Thoracic aorta (tissue), 2 donors: ENCODE measurements around the gene CD55. TPM values are rescaled to one million over a fixed set of nuclear protein-coding genes. Genes with fewer than 3 reads are reported as not detected.

Source experiments
- ATAC-seq: fragments of 150-250 bp; one replicate; pipeline ENCODE4 v1.8.0; 2017; ENCODE audit warnings: low read depth; ENCODE audit not compliant: insufficient number of reproducible peaks, low FRiP score
- DNase-seq: peaks from one replicate; pipeline ENCODE4 v3.0.0-alpha.2; 2020; ENCODE audit warnings: low spot score
- H3K27ac ChIP-seq, 2 donors: fragments of 200-600 bp; sonication (generic); 1 replicate in 1 of 2; 2 replicates in 1 of 2; pipeline ENCODE4 v1.5.1; 2016; ENCODE audit warnings: mild to moderate bottlenecking in 2 of 2, moderate library complexity in 2 of 2
- H3K27me3 ChIP-seq: fragments of 200-600 bp; sonication (generic); replicated peaks from 2 replicates; pipeline ENCODE4 v1.6.0; 2016; ENCODE audit warnings: mild to moderate bottlenecking; ENCODE audit not compliant: insufficient read depth
- H3K36me3 ChIP-seq: fragments of 200-600 bp; sonication (generic); one replicate; pipeline ENCODE4 v1.5.1; 2016
- H3K4me1 ChIP-seq, 2 donors: fragments of 200-600 bp; sonication (generic); 1 replicate in 1 of 2; 2 replicates in 1 of 2; pipeline versions ENCODE4 v1.5.1 to v1.6.0; 2016; ENCODE audit warnings: low read depth in 2 of 2, mild to moderate bottlenecking in 1 of 2; ENCODE audit not compliant: control insufficient read depth in 1 of 2
- H3K4me3 ChIP-seq: fragments of 200-600 bp; sonication (generic); 2 replicates; pipeline ENCODE4 v1.5.1; 2016; ENCODE audit warnings: mild to moderate bottlenecking
- H3K9me3 ChIP-seq: fragments of 200-600 bp; sonication (generic); 2 replicates; pipeline ENCODE4 v1.5.1; 2016
- total RNA-seq, 2 donors: library from RNA; depleted of rRNA; stranded (reverse); fragments of >200 nt; gene quantifications; one replicate each; pipeline versions ENCODE4 v1.1.0 to v1.2.3, GENCODE V29; 2016
- TF ChIP-seq, protein P1 (sequence below): fragments of 200-600 bp; sonication (generic); IDR thresholded peaks from one replicate; pipeline ENCODE4 v1.5.1; 2019; ENCODE audit warnings: antibody characterized with exemption

Gene CD55
- total RNA-seq, 2 donors from 2014 or later: 72.6 to 109 TPM

DNA sequence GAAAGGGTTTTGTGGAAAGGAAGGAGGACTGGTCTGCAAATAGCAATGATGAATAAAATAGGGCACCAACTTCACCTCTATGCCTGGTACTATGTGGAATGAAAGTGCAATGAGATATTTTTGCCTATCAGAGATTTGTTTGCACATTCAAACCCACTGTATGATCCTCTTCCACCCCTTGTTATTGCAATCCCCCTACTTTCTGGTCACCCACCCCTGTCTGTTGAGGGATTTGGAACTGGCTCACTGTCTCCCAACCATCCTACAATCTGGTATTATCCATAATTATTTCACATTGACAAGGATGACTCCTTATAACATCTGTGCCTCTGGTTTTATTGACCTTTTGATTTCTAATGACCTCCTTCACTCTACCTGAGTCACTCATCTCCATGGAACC lies 42.4 kb downstream of the CD55 start:
- H3K27ac ChIP-seq: no peak overlapping the region
- DNase-seq (no peak), ATAC-seq (no peak)
- no peaks in the 10 kb centered on the region for H3K36me3 ChIP-seq
- H3K27me3 ChIP-seq: no peaks in the 10 kb centered on the region
- TF ChIP-seq, protein P1, sequence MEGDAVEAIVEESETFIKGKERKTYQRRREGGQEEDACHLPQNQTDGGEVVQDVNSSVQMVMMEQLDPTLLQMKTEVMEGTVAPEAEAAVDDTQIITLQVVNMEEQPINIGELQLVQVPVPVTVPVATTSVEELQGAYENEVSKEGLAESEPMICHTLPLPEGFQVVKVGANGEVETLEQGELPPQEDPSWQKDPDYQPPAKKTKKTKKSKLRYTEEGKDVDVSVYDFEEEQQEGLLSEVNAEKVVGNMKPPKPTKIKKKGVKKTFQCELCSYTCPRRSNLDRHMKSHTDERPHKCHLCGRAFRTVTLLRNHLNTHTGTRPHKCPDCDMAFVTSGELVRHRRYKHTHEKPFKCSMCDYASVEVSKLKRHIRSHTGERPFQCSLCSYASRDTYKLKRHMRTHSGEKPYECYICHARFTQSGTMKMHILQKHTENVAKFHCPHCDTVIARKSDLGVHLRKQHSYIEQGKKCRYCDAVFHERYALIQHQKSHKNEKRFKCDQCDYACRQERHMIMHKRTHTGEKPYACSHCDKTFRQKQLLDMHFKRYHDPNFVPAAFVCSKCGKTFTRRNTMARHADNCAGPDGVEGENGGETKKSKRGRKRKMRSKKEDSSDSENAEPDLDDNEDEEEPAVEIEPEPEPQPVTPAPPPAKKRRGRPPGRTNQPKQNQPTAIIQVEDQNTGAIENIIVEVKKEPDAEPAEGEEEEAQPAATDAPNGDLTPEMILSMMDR: no peak
- no peaks in the 10 kb centered on the region for H3K9me3 ChIP-seq
- H3K4me3 ChIP-seq: no peak overlapping the region
- no peaks in the 10 kb centered on the region for H3K4me1 ChIP-seq

DNA sequence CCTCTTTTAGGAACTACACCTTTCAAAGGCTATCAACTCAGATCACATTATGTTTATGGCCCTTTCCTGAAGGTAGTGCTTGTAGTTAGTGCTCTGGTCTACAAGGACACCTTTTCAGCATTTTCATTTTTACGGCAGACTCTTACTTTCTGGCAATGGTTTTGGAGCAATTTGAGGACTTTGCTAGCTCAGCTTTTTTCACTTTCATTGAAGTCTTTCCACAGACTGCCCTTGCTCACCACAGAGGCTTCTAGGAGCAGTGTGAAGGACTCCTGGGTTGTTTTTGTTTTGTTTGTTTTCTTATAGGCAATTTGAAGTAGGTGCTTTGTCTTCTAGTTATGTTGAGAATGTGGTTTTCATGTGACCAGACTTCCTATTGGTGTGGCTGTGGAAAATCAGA lies 43.1 kb downstream of the CD55 start:
- Histone ChIP-seq H3K4me3 (no peak overlapping the region), H3K27ac (no peak overlapping the region), H3K36me3 (no peaks in the 10 kb centered on the region), H3K9me3 (no peaks in the 10 kb centered on the region), H3K27me3 (no peaks in the 10 kb centered on the region), H3K4me1 (no peaks in the 10 kb centered on the region)
- DNase-seq (no peak), ATAC-seq (no peak)
- TF ChIP-seq, protein P1: no peak

DNA sequence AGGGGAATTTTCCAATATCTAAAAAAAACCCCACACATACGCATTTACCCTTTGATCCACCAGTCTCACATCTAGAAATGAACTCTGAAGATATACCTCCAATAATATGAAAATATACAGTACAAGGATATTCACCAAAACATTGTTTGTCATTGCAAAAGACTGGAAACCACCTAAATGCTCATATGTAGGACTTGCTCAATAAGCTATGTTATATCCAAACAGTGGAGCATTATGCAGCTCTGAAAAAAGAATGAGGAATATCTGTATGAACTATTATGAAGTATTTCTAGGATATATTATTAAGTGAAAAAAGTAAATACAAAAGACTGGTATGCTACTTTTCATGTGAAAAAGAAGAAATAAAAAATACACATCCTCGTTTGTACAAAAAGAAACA lies 43.6 kb downstream of the CD55 start:
- Histone ChIP-seq H3K27me3 (no peaks in the 10 kb centered on the region), H3K4me3 (no peak overlapping the region), H3K9me3 (no peaks in the 10 kb centered on the region), H3K36me3 (no peaks in the 10 kb centered on the region), H3K27ac (no peak overlapping the region), H3K4me1 (no peaks in the 10 kb centered on the region)
- DNase-seq (no peak), ATAC-seq (no peak)
- TF ChIP-seq, protein P1: no peak

DNA sequence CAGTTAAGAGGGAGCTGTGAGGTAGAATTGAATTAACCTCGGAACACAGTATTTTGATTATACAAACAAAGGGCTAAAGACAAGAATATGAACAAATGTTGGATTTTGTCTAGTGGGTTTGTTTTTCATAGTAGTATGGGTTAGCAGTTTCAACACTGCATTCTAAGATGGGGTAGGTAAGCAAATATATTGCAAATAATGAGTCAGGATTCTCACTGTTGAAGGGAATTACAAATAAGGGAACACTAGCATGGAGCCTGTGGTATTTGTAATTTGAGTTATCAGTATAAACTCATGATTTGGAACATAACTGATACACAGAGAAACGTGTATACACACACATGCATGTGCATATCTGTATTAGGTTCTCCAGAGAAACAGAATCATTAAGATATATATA lies 44.5 kb downstream of the CD55 start:
- Histone ChIP-seq H3K9me3 (no peaks in the 10 kb centered on the region), H3K4me3 (no peak overlapping the region), H3K4me1 (no peaks in the 10 kb centered on the region), H3K27me3 (no peaks in the 10 kb centered on the region), H3K27ac (no peak overlapping the region), H3K36me3 (no peaks in the 10 kb centered on the region)
- ATAC-seq (no peak), DNase-seq (no peak)
- TF ChIP-seq, protein P1: no peak

DNA sequence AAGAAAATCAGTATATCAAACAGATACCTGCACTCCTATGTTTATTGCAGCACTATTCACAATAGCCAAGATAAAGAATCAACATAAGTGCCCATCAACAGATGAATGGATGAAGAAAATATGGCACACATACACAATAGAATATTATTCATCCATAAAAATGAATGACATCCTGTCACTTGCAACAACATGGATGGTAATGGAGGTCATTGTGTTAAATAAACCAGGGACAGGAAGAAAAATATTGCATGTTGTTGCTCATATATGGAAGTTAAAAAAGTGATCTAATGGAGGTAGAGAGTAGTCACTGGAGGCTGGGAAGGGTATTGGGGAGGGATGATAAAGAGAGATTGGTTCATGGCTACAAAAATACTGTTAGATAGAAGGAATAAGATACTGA lies 67.2 kb downstream of the CD55 start:
- Histone ChIP-seq H3K4me3 (no peak overlapping the region), H3K27me3 (no peaks in the 10 kb centered on the region), H3K27ac (no peak overlapping the region), H3K36me3 (no peaks in the 10 kb centered on the region), H3K9me3 (no peaks in the 10 kb centered on the region), H3K4me1 (no peaks in the 10 kb centered on the region)
- DNase-seq (no peak), ATAC-seq (no peak)
- TF ChIP-seq, protein P1: no peak
